Kidney (tissue), 22 donors: ENCODE measurements around the gene REG1B. TPM values are rescaled to one million over a fixed set of nuclear protein-coding genes. Genes with fewer than 3 reads are reported as not detected.

Experiments used
- DNase-seq, 5 donors: peaks; one replicate each; pipeline ENCODE4 v3.0.0-alpha.2; 2013 to 2020
- FAIRE-seq: peaks from 2 replicates; lab custom pipeline; 2012; peaks lifted over from hg19 to GRCh38; lab: Jason Lieb, UNC
- H3K27ac ChIP-seq, 2 donors: one replicate each; pipeline ENCODE4 v1.7.0; 2013; ENCODE audit warnings: low read depth in 2 of 2, low read length in 2 of 2, inconsistent platforms in 1 of 2
- H3K27me3 ChIP-seq: one replicate; pipeline ENCODE4 v1.7.1; 2013; ENCODE audit warnings: low read length, inconsistent platforms; ENCODE audit not compliant: control insufficient read depth, insufficient read depth
- H3K36me3 ChIP-seq, 3 donors: one replicate each; pipeline versions ENCODE4 v1.7.0 to v1.7.1; 2013; ENCODE audit warnings: low read length in 3 of 3, control low read depth in 1 of 3, inconsistent platforms in 1 of 3; ENCODE audit not compliant: insufficient read depth in 3 of 3, control insufficient read depth in 2 of 3
- H3K4me1 ChIP-seq, 3 donors: one replicate each; pipeline versions ENCODE4 v1.7.0 to v1.7.1; 2013; ENCODE audit warnings: low read length in 3 of 3, inconsistent platforms in 1 of 3, low read depth in 1 of 3; ENCODE audit not compliant: control insufficient read depth in 2 of 3, insufficient read depth in 2 of 3
- H3K4me3 ChIP-seq, 3 donors: one replicate each; pipeline versions ENCODE4 v1.7.0 to v1.8.1; 2013; ENCODE audit warnings: low read length in 3 of 3, control low read depth in 1 of 3, inconsistent platforms in 1 of 3
- H3K9ac ChIP-seq, 3 donors: one replicate each; pipeline versions ENCODE4 v1.7.0 to v1.7.1; 2013; ENCODE audit warnings: low read length in 3 of 3, control low read depth in 1 of 3, inconsistent platforms in 1 of 3
- H3K9me3 ChIP-seq, 3 donors: one replicate each; pipeline versions ENCODE4 v1.7.0 to v1.7.1; 2013; ENCODE audit warnings: low read length in 3 of 3, control low read depth in 1 of 3, inconsistent platforms in 1 of 3; ENCODE audit not compliant: control insufficient read depth in 2 of 3, insufficient read depth in 1 of 3
- intact Hi-C: fragments of 100-400 bp; cut with DNase I; formaldehyde crosslinking; loops from one replicate; pipeline ENCODE4 v1.11.1; 2022
- long read RNA-seq, 10 donors: library from polyadenylated mRNA in 1 of 10; unstranded in 1 of 10; transcript quantifications; one replicate each; pipeline ENCODE4 v2.0.0 and lab custom pipeline, GENCODE V29; 2021 to 2026
- polyA plus RNA-seq: library from polyadenylated mRNA; stranded (reverse); fragments of 350-450 nt; fragmentation: Illumina TruSeq; extraction: RNeasy Lipid Tissue Mini Kit (QIAGEN cat#74804); gene quantifications from one replicate; pipeline ENCODE4 v1.2.3, GENCODE V29; 2014; ENCODE audit warnings: low read depth, low replicate concordance; ENCODE audit not compliant: insufficient read depth
- total RNA-seq: library from RNA; stranded (reverse); fragmentation: NEBNext Ultra II Directional; extraction: Animal tissue kit (Norgen Biotek cat#: 25700); gene quantifications from one replicate; pipeline ENCODE4 v1.2.1, GENCODE V29; 2021
- TF ChIP-seq, protein P1 (sequence below): IDR thresholded peaks from 3 replicates; pipeline ENCODE4 v1.5.1; 2012; ENCODE audit warnings: mild to moderate bottlenecking, moderate library complexity, borderline replicate concordance; ENCODE audit not compliant: insufficient read depth; ENCODE audit errors: extremely low read depth
- donor health status: control.
- donor health status: control.
- donor health status: control.
- donor health status: control.
- donor health status: control.
- donor health status: DM: yes; HTN: yes; CAD: no.
- donor health status: Normal renal cell carcinoma (clear cell type).

REG1B gene, protein sequence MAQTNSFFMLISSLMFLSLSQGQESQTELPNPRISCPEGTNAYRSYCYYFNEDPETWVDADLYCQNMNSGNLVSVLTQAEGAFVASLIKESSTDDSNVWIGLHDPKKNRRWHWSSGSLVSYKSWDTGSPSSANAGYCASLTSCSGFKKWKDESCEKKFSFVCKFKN
- total RNA-seq, result 11.0 TPM
- 1.5 TPM for polyA plus RNA-seq
- long read RNA-seq, donor 1, result 0 reads
- long read RNA-seq, donor 2, result 0 reads
- long read RNA-seq, donor 3, result 0 reads
- long read RNA-seq, donor 4, result 0 reads
- long read RNA-seq, donor 5, result 0 reads
- long read RNA-seq, donor 6, result 0 reads
- long read RNA-seq, donor 7, partial matches to known transcripts, result 0 of 1 reads
- long read RNA-seq, donor 7, other reads (novel, unspliced or antisense), result 0 of 1 reads
- long read RNA-seq, donor 8, result 0 reads
- long read RNA-seq, donor 9, result 0 reads
- long read RNA-seq, donor 10, result 0 reads

GRCh38 chr2:79087785-79088364 is at the start of gene REG1B:
Gene REG1B, minus strand, starts transcription at chr2:79087993. Its CDS starts 381 bp downstream, at chr2:79087612.
- Histone ChIP-seq H3K9ac (no peak within 1 kb of the TSS), H3K27me3 (no peaks in the 10 kb centered on the region), H3K9me3 (no peaks in the 10 kb centered on the region), H3K4me1 (no peaks in the 10 kb centered on the region), H3K36me3 (no peaks in the 10 kb centered on the region), H3K4me3 (no peak within 1 kb of the TSS), H3K27ac (no peak within 1 kb of the TSS)
- TF ChIP-seq, protein P1, sequence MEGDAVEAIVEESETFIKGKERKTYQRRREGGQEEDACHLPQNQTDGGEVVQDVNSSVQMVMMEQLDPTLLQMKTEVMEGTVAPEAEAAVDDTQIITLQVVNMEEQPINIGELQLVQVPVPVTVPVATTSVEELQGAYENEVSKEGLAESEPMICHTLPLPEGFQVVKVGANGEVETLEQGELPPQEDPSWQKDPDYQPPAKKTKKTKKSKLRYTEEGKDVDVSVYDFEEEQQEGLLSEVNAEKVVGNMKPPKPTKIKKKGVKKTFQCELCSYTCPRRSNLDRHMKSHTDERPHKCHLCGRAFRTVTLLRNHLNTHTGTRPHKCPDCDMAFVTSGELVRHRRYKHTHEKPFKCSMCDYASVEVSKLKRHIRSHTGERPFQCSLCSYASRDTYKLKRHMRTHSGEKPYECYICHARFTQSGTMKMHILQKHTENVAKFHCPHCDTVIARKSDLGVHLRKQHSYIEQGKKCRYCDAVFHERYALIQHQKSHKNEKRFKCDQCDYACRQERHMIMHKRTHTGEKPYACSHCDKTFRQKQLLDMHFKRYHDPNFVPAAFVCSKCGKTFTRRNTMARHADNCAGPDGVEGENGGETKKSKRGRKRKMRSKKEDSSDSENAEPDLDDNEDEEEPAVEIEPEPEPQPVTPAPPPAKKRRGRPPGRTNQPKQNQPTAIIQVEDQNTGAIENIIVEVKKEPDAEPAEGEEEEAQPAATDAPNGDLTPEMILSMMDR, result no peak
- intact Hi-C loops, result no loop called here
- DNase-seq (no peak), FAIRE-seq (no peak)

- H3K36me3 ChIP-seq, result no peaks in the 10 kb centered on the region
- H3K4me1 ChIP-seq, result no peaks in the 10 kb centered on the region
- no peaks in the 10 kb centered on the region for H3K9me3 ChIP-seq
- intact Hi-C loops, result no loop called here
- TF ChIP-seq, protein P1, result no peak
- no peak overlapping the region for H3K9ac ChIP-seq
- DNase-seq (no peak), FAIRE-seq (no peak)
- no peaks in the 10 kb centered on the region for H3K27me3 ChIP-seq
- no peak overlapping the region for H3K4me3 ChIP-seq
- no peak overlapping the region for H3K27ac ChIP-seq
Observed at GRCh38 chr2:79131687-79132086, 43.9 kb upstream of the REG1B start.

DNA sequence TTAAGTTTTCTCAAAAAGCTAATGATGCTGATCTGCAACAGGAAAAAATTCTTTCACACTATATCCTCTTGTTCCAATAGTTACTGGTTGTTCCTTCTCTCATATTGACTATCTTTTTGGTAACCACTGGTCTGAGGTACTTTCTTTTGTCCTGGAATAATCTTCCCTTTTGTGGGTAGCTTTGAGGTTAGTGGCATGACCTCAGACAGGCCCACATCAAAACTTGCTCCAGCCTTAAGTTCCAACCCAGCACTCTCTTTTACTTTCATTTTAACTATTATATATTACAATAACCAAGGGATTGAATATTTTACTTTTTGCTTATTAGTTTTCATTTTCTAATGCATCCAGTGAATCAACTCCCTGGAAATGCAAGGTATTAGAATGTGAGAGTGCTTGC is 42.0 kb upstream of the REG1B start:
- TF ChIP-seq, protein P1, result no peak
- no peak overlapping the region for H3K4me3 ChIP-seq
- H3K36me3 ChIP-seq, result no peaks in the 10 kb centered on the region

More for the DNA sequence above, 42.0 kb upstream of the REG1B start:
- intact Hi-C loops, result no loop called here
- DNase-seq (no peak), FAIRE-seq (no peak)
- Histone ChIP-seq H3K9ac (no peak overlapping the region), H3K27ac (no peak overlapping the region), H3K9me3 (no peaks in the 10 kb centered on the region), H3K27me3 (no peaks in the 10 kb centered on the region), H3K4me1 (no peaks in the 10 kb centered on the region)
